DND-41 (cell line): ENCODE measurements around the gene IL5.

Experiments
- ATAC-seq: fragments of 200-7000 bp; cut with Tn5 transposase; 3 replicates; pipeline ENCODE4 v1.9.1; 2021; ENCODE audit warnings: low read depth; ENCODE audit not compliant: insufficient read depth
- DNase-seq: peaks from one replicate; pipeline ENCODE4 v3.0.0-alpha.2; 2020
- H2AFZ ChIP-seq: 2 replicates; pipeline ENCODE4 v1.6.0; 2012; ENCODE audit warnings: low read depth, low read length
- H3K27ac ChIP-seq: 2 replicates; pipeline ENCODE4 v1.5.1; 2012; ENCODE audit warnings: low read length, inconsistent platforms
- H3K27me3 ChIP-seq: fragments of 200-600 bp; sonication (generic); 2 replicates; pipeline ENCODE4 v1.6.0; 2012; ENCODE audit warnings: low read length, mild to moderate bottlenecking, inconsistent platforms; ENCODE audit not compliant: insufficient read depth, poor library complexity
- H3K36me3 ChIP-seq: 2 replicates; pipeline ENCODE4 v1.5.1; 2012; ENCODE audit warnings: low read length, inconsistent platforms; ENCODE audit not compliant: insufficient read depth
- H3K4me1 ChIP-seq: 2 replicates; pipeline ENCODE4 v1.5.1; 2012; ENCODE audit warnings: mild to moderate bottlenecking, low read length; ENCODE audit not compliant: insufficient read depth
- H3K4me2 ChIP-seq: 2 replicates; pipeline ENCODE4 v1.6.0; 2012; ENCODE audit warnings: mild to moderate bottlenecking, moderate library complexity, low read length, inconsistent platforms; ENCODE audit not compliant: insufficient read depth
- H3K4me3 ChIP-seq, 2 experiments: fragments of 200-600 bp in 1 of 2; shearing (Covaris generic) in 1 of 2; 2 replicates each; pipeline ENCODE4 v1.5.1; 2012 to 2016; ENCODE audit warnings: inconsistent platforms in 2 of 2, low read length in 2 of 2, mild to moderate bottlenecking in 2 of 2, low read depth in 1 of 2, moderate library complexity in 1 of 2
- H3K79me2 ChIP-seq: 2 replicates; pipeline ENCODE4 v1.6.0; 2012; ENCODE audit warnings: low read length, inconsistent platforms; ENCODE audit not compliant: insufficient read depth
- H3K9ac ChIP-seq: 2 replicates; pipeline ENCODE4 v1.6.0; 2012; ENCODE audit warnings: low read depth, mild to moderate bottlenecking, inconsistent platforms, low read length, moderate library complexity
- H3K9me3 ChIP-seq: 2 replicates; pipeline ENCODE4 v1.5.1; 2012; ENCODE audit warnings: low read length, moderate library complexity, mild to moderate bottlenecking, inconsistent platforms; ENCODE audit not compliant: insufficient read depth, severe bottlenecking
- H4K20me1 ChIP-seq: 2 replicates; pipeline ENCODE4 v1.6.0; 2012; ENCODE audit warnings: low read length; ENCODE audit not compliant: insufficient read depth
- CTCF ChIP-seq: IDR thresholded peaks from 2 replicates; pipeline ENCODE4 v1.5.1; 2012; ENCODE audit warnings: borderline replicate concordance, low read length, moderate library complexity, mild to moderate bottlenecking; ENCODE audit not compliant: poor library complexity, severe bottlenecking; ENCODE audit errors: extremely low read depth
- EZH2 ChIP-seq: IDR thresholded peaks from 3 replicates; pipeline ENCODE4 v1.6.1; 2012; ENCODE audit warnings: borderline replicate concordance, low read depth, mild to moderate bottlenecking, moderate library complexity, low read length, inconsistent platforms; ENCODE audit not compliant: severe bottlenecking

IL5 gene

GRCh38 chr5:132528021-132528420, 15.3 kb downstream of the IL5 start:
- H3K4me3 ChIP-seq: no peak overlapping the region
- no peak overlapping the region for H3K9ac ChIP-seq
- H3K27ac ChIP-seq: no peak overlapping the region
- H3K4me2 ChIP-seq: no peak overlapping the region
- H3K4me1 ChIP-seq: no peaks in the 10 kb centered on the region
- H4K20me1 ChIP-seq: no peaks in the 10 kb centered on the region
- no peaks in the 10 kb centered on the region for H3K9me3 ChIP-seq
- no peak for DNase-seq
- TF ChIP-seq CTCF: no peak
- no peak for TF ChIP-seq EZH2
- H2AFZ ChIP-seq: no peak overlapping the region
- H3K79me2 ChIP-seq: no peaks in the 10 kb centered on the region
- H3K36me3 ChIP-seq: no peaks in the 10 kb centered on the region
- no peaks in the 10 kb centered on the region for H3K27me3 ChIP-seq
- ATAC-seq: no peak

GRCh38 chr5:132526974-132527564, 16.3 kb downstream of the IL5 start:
- Histone ChIP-seq H4K20me1 (no peaks in the 10 kb centered on the region), H3K79me2 (no peaks in the 10 kb centered on the region), H3K4me1 (no peaks in the 10 kb centered on the region), H3K4me3 (no peak overlapping the region), H3K27me3 (no peaks in the 10 kb centered on the region), H3K27ac (no peak overlapping the region), H3K36me3 (no peaks in the 10 kb centered on the region), H3K4me2 (no peak overlapping the region), H2AFZ (no peak overlapping the region), H3K9ac (no peak overlapping the region), H3K9me3 (no peaks in the 10 kb centered on the region)
- ATAC-seq (peak; percentile 20; the same call in 2 of the 3 replicates), DNase-seq (no peak)
- TF ChIP-seq CTCF (no peak), EZH2 (no peak)

GRCh38 chr5:132526290-132526973, 16.9 kb downstream of the IL5 start:
- Histone ChIP-seq H3K9me3 (no peaks in the 10 kb centered on the region), H2AFZ (no peak overlapping the region; the same call in 1 of the 2 replicates), H3K4me2 (no peak overlapping the region), H3K27ac (no peak overlapping the region), H3K4me1 (no peaks in the 10 kb centered on the region), H3K79me2 (no peaks in the 10 kb centered on the region), H3K4me3 (no peak overlapping the region), H3K27me3 (no peaks in the 10 kb centered on the region), H4K20me1 (no peaks in the 10 kb centered on the region), H3K9ac (no peak overlapping the region), H3K36me3 (no peaks in the 10 kb centered on the region)
- DNase-seq: peak; percentile 27
- peak; percentile 81 for ATAC-seq
- TF ChIP-seq CTCF: peak; percentile 86
- no peak for TF ChIP-seq EZH2
